OCI-LY3 (cell line): ENCODE measurements around the gene FCHSD2.

Source experiments
- EZH2phosphoT487 ChIP-seq: fragments of 200-600 bp; shearing (Covaris generic); IDR thresholded peaks from 2 replicates; pipeline ENCODE4 v1.6.1; 2018; ENCODE audit warnings: antibody characterized with exemption, mixed run types, low read depth
- TF ChIP-seq, protein P1 (sequence below): fragments of 200-600, 300-600 bp; sonication (generic); IDR thresholded peaks from 2 replicates; pipeline ENCODE4 v1.5.1; 2014; ENCODE audit warnings: antibody characterized with exemption, low read length, low read depth

DNA sequence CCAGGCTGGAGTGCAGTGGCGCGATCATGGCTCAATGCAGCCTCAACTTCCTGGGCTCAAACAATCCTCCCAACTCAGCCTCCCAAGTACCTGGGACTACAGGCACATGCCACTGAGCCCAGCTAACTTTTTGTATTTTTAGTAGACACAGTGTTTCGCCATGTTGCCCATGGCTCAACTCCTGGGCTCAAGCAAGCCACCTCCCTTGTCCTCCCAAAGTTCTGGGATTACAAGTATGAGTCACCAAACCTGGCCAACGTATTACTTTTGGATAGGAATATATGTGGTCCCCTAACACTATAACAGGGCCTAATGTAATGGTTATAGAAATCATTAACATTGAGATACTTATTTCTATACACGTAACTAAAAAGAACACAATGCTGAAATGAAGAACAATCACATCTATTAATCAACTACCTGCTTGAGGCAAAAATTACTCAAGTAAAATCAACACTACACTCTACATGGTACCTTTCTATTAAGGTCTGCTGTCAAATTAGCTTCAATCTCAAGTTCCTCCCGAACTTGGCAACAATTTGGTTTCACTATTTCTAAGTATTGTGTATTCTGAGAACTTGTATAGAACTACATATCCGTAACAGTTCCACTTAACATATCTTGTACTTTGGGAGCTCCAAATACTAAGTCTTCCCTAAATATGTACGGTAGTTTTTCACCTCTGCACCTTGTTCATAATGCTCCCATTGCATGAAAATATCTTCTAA is 124.9 kb downstream of the FCHSD2 start:
- no peak for TF ChIP-seq EZH2phosphoT487
- TF ChIP-seq, protein P1, sequence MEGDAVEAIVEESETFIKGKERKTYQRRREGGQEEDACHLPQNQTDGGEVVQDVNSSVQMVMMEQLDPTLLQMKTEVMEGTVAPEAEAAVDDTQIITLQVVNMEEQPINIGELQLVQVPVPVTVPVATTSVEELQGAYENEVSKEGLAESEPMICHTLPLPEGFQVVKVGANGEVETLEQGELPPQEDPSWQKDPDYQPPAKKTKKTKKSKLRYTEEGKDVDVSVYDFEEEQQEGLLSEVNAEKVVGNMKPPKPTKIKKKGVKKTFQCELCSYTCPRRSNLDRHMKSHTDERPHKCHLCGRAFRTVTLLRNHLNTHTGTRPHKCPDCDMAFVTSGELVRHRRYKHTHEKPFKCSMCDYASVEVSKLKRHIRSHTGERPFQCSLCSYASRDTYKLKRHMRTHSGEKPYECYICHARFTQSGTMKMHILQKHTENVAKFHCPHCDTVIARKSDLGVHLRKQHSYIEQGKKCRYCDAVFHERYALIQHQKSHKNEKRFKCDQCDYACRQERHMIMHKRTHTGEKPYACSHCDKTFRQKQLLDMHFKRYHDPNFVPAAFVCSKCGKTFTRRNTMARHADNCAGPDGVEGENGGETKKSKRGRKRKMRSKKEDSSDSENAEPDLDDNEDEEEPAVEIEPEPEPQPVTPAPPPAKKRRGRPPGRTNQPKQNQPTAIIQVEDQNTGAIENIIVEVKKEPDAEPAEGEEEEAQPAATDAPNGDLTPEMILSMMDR: no peak
